ENCODE results near the gene EPHB6.

DNA sequence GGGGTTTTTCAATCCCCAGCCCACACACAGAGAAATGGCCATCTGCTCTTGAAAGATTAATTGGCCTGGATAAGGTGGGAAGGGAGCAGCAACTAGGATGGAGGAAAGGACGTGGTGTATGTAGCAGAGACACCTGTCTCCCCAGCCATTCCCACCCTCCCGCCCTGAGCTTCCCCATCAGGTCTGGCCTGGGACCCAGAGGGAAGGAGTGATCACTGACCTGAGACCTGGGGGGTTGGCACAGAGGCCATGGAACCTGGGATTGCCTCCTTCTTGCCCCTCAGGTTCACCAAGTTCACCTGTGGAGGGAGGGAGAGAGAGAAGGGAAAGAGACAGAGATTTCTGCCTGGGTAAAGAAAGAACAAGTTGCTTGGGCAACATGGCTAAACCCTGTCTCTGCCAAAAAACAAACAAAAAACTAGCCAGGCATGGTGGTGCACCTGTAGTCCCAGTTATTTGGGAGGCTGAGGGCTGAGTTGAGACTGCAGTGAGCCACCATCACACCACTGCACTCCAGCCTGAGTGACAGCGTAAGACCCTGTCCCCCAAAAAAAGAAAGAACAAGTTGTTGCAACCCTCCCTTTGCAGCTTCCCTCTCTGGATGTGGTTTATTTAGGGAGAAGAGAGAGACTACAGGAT lies 42.0 kb downstream of the EPHB6 start:
- no peak for TF ChIP-seq ZNF629 (tag by site-specific recombination; IDR thresholded peaks at IDR 0.05)
- TF ChIP-seq, protein P1, sequence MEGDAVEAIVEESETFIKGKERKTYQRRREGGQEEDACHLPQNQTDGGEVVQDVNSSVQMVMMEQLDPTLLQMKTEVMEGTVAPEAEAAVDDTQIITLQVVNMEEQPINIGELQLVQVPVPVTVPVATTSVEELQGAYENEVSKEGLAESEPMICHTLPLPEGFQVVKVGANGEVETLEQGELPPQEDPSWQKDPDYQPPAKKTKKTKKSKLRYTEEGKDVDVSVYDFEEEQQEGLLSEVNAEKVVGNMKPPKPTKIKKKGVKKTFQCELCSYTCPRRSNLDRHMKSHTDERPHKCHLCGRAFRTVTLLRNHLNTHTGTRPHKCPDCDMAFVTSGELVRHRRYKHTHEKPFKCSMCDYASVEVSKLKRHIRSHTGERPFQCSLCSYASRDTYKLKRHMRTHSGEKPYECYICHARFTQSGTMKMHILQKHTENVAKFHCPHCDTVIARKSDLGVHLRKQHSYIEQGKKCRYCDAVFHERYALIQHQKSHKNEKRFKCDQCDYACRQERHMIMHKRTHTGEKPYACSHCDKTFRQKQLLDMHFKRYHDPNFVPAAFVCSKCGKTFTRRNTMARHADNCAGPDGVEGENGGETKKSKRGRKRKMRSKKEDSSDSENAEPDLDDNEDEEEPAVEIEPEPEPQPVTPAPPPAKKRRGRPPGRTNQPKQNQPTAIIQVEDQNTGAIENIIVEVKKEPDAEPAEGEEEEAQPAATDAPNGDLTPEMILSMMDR (tag by site-specific recombination; IDR thresholded peaks at IDR 0.05), result no peak
- no peak for TF ChIP-seq ZNF23 (tag by site-specific recombination; IDR thresholded peaks at IDR 0.05; ENCODE audit: borderline replicate concordance)
- TF ChIP-seq ZNF274 (IDR thresholded peaks at IDR 0.05; ENCODE audit: low read length), result no peak
- no peak for TF ChIP-seq ZNF274 (tag by site-specific recombination; IDR thresholded peaks at IDR 0.05; ENCODE audit: borderline replicate concordance)
- TF ChIP-seq IKZF3 (tag by site-specific recombination; IDR thresholded peaks at IDR 0.05), result no peak
- TF ChIP-seq YY1 (tag by site-specific recombination; IDR thresholded peaks at IDR 0.05), result no peak
- TF ChIP-seq ZNF549 (tag by site-specific recombination; IDR thresholded peaks at IDR 0.05), result no peak
- TF ChIP-seq ZNF132 (tag by site-specific recombination; IDR thresholded peaks at IDR 0.05; ENCODE audit: borderline replicate concordance), result no peak
